ENCODE results near the gene ENOPH1.
"Not testable (repeated sequence)": the region's sequence is repeated elsewhere in the genome, so short reads cannot be mapped to it uniquely, and the experiment has no call there.

ENOPH1 gene

DNA sequence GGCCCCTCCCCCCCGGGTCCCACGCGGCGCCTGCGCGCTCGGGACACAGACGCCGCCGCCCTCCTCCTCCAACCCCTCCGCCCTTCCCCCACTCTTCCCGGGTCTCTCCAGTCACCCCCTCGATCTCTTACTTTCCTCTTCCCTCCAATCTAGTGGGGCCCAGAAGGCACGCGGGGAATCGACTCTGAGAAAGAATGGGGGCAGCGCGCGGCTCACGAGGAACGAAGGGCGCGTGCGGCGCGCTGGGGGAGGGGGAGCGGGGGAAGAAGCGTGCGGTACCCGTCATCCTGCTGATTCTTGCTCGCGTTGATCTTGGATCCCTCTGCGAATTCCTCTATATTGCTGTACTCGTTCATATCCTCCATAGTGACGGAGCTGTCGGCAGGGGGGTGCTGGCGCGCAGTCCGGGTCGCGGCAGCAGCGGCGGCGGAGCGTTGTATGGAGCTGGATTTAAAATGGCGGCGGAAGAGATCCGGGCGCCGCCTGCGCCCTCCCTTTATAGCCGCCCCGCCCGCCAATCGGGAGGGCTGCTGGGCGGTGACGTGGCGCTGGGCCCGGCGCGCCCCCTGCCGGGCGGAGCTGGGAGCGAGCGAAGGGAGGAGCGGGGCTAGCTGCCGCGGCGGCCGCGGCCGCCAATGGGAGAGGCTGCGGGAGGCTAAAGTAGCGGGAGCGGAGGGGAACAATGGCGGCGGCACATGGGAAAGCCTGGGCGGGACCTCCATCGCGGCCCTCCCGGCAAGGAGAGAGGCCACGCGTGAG is 1.2 kb upstream of the ENOPH1 start:
- DNase-seq = peak; percentile 91

DNA sequence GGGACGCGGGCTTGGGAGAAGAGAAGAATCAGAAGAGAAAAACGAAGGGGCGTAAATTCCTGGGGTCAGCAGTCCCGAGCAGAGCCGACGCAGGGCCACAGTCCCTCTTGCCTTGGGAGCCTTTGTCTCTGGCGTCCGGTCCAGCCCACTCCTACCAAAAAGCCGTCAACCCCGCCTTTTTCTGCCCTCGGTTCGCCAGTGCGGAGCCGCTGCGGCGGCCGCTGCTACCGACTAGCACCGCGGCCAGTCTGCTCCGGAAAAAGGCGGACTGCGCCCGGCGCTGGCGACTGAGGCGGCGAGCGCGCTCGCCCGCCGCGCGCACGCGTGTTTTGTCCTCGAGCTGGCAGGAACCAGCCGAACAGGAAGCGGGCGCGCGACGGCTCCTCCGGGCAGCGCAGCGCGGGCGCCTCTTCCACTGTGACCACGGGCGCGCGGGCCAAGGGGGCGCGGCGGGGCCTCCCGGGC is 630 bp upstream of the ENOPH1 start:
- no peak for DNase-seq

DNA sequence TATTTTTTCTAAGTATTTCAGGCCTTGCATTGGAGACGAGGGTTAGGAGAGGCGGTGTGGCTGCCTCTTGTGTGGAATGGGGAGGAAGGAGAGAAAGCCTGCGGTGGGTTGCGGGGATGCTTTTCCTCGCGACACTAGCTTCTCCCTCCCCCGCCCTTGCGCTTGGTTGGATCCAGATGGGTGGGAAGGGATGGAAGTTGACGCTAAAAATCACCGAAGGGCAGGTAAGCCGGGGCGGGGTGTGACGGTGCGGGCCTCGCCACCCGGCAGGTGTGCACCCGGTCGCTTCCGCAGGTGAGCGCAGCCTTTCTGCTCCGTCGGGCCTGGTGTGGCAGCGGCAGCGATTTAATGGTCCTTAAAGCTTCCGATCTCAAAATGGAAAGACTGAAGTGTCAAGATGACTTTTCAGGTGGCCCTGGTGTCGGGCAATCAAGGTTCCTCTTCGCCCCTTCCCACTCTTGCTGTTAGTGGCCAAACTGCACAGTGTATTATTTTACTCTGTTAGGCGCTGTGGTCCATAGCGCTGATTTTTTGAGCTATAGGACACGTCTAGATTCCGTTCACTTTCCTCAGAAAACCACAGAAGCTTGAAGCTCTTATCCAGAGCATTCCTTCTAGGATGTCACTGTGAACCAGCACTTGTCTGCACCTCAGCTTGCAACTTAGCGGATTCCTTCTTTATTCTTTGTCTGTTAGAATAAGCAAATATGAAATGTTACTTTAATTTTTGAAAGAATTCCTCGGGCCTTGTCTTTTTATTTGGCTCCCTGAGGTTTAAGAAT is 765 bp downstream of the ENOPH1 start:
- peak; percentile 31 for DNase-seq

DNA sequence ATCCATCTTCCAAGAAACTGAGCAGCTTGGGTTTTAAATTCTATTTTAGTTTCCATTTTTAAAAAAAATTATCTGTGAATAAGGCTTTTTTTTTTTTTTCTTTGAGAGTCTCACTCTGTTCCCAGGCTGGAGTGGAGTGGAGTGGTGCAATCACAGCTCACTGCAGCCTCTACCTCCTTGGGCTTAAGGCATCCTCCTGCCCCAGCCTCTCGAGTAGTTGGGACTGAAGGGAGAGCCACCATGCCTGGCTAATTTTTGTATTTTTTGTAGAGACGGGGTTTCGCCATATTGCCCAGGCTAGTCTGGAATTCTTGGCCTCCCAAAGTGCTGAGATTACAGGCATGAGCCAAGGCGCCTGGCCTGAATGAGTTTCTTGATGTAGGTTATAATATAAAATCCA is 1.4 kb downstream of the ENOPH1 start:
- no peak for DNase-seq

DNA sequence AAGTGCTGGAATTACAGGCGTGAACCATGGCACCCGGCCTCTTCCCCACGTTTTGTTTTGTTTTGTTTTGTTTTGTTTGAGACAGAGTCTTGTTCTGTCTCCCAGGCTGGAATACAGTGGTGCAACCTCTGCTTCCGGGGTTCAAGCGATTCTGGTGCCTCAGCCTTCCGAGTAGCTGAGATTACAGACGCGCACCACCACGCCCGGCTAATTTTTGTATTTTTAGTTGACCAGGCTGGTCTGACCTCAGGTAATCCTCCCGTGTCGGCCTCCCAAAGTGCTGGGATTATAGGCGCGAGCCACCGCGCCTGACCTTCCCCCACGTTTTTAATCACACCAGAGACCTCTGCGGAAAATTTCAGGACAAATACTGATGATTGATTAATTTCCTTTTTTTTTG is 2.2 kb downstream of the ENOPH1 start:
- DNase-seq = no peak

DNA sequence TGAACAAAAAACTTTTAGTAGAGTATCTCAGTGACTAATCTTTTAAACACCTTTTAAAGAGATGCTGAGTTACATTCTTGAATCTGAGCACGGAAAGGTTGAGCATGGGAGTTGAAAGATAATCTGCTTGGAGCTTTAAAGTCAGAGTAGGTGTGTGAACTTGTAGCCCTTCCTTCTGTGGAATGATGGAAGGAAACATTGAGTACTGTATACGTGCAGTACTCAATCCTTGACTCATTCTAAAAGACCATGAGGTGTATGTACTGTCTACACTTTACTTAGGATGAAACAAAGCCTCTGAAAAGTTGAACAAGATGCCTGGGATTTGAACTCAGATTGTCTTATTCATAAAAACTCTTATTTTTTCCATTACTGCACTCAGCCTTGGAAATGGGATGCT is 3.4 kb downstream of the ENOPH1 start:
- DNase-seq = no peak

DNA sequence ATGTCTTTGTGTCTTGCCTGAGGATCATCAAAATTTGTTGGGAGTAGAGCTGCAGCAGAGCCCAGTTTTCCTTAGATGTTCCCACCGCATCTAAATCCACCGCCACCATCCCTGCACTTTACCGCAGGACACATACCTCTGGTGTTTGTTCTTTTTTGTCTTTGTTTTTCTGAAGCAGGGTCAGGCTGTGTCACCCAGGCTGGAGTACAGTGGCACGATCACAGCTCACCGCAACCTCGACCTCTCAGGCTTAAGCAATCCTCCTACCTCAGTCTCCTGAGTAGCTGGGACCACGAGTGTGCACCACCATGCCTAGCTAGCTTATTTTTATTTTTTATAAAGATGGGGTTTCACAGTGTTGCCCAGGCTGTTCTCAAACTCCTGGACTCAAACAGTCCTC is 4.6 kb downstream of the ENOPH1 start:
- DNase-seq = no peak

DNA sequence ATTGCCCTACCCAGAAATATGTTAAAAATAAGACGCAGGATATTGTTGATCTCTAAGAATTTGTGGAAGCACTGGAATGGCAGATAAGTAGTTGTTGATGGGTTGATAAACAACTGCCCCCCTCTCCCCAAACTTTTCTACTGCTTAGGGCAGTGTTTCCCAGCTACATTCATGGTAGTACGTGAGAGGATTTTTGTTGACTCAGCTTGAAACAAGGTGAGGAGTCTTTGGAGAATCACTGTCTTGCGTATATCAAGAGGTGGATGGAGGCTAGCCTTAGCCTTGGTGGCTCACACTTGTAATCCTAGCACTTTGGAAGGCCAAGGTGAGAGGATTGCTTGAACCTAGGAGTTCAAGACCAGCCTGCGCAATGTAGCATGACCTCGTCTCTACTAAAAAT is 5.7 kb downstream of the ENOPH1 start:
- DNase-seq = no peak

DNA sequence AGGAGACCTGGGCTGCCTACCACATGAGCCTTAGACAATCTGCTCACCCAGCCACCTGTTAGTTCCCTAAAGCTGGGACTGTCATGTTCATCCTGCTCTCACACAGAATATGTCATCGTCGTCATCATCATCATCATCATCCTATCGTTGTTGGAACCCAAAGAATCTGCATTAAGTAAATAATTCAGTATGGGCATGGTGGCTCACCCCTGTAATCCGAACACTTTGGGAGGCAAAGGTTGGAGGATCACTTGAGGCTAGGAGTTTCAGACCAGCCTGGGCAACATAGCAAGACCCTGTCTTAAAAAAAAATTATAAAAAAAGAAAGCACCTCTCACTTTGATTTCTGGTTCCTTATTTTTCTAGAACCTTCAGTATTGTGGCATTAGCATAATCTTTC is 6.4 kb downstream of the ENOPH1 start:
- DNase-seq = no peak

DNA sequence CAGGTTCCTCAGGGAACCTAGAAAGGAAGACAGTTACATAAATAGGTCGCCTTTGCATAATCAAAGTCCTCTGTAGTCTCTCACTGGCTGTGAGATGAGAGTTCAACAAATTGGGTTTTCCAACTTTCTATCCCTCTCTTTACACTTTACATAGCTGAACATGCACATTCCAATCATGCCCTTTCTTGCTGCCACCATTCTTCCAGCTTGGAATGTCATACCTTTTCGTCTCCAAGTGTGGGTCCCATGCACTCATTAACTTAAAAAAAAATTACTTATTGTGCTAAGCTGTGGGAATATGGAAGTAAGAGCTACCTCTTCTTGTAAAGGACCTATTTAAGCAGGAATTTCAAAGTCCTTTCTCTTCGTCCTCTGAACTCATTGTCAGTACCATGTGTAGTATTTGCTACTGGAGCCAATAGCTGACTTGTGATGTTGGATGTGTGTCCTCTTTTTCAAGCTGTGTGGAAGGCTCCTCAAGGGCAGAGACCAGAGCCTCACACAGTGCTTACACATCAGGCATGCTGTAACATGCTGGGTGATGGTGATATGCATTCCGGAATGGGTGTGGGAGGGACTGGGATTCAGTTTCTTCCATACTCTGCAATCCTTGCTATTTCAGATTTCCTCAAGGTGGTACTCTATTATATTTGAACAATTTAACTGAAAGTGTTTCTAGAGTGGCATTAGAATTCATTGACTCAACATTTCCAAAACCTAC is 7.1 kb downstream of the ENOPH1 start:
- DNase-seq = peak; percentile 35

DNA sequence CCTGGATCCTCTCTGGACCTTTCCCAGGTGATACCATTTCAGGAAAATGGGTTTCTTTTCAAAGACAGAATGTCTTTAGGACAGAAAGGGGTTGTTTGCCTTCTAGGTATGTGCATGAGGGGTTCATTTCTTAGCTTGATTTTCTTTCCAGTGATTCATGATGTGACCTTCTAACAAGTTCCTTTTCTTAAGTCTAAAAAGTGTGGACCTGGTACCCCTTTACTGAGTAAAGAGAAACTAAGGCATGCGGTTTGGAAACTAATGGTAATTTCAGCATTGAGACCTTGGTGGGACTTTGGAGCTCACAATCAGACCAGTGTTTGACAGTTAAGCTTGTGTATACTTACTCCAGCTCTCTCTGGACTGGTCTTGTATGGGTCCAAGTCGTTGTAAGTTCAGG is 8.7 kb downstream of the ENOPH1 start:
- DNase-seq = no peak

DNA sequence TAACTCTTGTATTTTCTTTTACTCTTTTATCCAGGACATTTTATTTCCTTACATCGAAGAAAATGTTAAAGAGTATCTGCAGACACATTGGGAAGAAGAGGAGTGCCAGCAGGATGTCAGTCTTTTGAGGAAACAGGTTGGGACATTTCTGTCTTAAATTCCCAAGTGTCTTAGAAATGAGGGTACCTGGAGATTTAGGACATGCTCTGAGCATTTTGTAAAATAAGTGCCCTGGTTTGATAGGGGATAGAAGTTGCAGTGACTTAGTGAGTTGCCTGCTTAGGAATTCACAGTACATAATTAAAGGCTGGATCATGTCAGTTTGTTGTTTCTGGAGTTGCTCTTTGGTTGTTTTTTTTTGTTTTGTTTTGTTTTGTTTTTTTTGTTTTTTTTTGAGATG is 17.5 kb downstream of the ENOPH1 start:
- DNase-seq = no peak

DNA sequence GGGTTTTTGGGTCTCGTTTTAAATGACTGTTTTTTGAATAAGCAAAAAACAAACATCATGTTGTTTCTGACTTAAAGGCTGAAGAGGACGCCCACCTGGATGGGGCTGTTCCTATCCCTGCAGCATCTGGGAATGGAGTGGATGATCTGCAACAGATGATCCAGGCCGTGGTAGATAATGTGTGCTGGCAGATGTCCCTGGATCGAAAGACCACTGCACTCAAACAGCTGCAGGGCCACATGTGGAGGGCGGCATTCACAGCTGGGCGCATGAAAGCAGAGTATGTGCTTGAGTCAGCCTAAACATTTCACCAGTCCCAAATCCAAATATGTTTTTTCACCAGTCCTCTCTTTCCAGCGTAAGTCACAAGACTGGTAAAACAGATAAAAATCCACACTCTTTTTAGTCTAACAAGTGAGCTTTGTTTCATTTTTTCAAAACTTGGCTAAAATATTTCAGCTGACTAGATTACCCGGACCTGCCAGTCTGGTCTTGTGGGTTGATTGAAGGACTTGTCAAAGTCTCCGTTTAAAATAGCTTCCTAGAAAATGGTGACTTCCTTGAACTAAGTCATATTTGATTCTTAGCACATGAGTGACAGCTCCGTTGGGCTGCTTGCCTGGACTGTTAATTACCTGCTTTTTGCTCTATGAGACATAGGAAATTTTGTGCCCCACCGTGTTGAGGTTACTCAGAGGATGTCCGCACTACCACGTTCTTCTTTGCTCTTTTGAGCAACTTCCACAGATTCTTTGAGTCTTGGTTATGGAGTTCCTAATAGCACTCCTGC is 20.8 kb downstream of the ENOPH1 start:
- DNase-seq = no peak

DNA sequence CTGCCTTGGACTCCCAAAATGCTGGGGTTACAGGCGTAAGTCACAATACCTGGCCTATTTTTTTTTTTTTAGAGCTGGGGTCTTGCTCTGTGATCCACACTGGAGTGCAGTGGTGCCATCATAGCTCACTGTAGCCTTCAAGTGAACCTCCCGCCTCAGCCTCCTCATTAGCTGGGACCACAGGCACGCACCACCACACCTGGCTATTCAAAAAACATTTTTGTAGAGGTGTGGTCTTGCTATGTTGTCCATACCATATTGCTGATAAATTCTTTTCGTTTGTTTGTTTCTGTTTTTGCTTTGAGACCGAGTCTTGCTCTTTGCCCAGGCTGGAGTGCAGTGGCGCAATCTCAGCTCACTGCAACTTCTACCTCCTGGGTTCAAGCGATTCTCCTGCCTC is 21.6 kb downstream of the ENOPH1 start:
- DNase-seq = no peak

DNA sequence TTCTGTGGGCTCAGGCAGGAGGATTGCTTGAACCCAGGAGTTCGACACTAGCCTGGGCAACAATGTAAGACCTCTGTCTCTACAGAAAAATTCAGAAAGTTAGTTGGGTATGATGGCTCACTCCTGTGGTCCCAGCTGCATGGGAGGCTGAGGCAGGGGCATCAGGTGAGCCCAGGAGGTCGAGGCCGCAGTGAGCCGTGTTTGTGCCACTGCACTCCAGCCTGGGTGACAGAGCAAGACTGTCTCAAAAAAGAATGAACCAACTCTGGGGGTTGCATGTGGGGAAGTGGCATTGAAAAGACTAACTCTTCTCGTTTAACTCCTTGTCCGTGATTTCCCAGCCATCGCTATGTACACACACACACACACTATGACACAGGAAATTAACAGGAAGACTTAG is 26.9 kb downstream of the ENOPH1 start:
- no peak for DNase-seq

DNA sequence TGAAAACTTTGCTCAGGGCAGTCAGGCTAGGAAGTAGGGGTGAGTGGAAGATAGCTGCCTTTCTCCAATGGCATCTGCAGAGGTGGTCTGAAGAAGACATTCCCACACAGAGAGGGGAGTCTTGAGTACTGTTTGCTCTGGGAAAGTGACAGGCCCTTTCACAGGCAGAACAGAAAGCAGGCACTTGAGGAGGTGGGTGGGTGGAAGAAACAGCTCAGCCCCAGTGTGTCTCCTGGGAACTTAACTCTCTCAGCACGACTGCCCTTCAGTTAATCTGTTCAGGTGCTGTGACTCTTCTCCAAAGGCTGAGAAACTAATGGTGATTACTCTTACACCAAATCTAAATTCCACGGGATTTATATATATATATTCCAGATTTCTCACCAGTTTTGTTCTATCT is 28.3 kb downstream of the ENOPH1 start:
- DNase-seq = no peak

DNA sequence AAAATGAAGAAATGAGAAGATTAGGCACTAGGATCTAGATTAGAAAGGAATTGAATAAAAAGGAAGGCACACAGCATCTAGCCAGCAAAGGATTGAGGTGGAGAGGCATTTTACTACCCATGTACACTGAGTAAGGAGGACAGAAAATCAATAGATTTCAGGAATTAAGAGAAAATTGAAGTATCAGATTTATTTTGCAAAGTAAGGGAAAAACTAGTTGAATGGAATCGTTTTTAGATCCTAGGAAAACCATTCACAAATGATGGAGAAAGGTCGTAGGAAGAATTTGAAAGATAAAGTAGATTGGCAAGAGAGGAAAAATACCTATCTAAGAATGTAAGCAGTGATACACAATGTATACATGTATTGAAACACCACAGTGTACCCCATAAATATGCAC is 31.3 kb downstream of the ENOPH1 start:
- DNase-seq = no peak

DNA sequence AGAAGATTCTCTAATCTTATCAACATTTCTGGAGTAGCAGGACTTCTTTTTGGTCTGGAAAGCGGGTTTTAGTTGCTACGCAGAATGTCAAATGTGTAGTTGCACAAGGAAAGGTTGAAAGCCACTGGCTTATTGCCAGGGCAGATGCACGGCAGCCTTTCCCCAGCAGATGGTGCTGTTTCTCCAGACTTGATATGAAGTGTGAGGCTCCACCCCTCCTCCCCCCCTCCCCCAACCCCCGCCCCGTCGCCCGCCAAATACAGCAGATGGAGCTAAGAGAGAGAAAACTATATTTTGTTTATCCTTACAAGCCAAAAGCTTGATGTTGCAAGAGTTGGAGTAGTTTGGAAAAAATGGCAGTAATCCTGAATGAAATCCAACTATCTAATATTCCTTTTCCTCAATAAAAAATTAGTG is 32.0 kb downstream of the ENOPH1 start:
- peak; percentile 84 for DNase-seq

DNA sequence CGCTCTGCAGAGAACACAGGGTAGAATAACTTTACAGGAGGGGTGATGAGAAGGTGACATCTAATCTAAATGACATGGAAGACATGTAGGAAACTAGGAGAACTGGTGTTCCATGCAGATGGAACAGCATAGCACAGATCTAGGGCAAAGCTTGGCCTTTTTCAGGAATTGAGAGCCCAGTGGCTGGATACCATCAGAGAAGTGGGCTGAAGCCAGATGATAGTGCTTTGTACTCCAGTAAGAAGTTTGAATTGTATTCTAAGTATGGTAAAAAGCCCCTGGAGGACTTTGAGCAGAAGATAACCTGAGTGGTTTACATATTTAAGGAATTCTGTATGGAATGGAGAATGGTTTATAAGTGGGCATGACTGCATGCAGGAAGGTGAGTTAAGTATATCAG is 32.8 kb downstream of the ENOPH1 start:
- DNase-seq = no peak

DNA sequence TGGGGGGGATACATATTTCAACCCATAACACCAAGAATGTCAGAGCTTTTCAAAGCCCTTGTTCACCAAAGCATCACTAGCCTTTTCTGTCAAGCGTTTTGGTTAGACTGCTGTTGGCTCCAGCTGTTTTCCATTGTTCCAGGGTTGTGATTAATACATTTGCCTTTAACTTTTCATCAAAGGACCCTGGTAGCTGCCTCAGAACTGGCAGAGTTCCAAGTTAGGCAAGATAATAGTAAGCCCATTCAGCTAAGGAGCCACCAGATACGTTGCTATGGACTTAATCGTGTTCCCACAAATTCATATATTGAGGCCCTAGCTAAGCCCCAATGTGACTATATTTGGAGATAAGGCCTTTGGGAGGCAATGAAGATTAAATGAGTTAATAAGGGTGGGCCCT is 37.1 kb downstream of the ENOPH1 start:
- DNase-seq = peak; percentile 46

DNA sequence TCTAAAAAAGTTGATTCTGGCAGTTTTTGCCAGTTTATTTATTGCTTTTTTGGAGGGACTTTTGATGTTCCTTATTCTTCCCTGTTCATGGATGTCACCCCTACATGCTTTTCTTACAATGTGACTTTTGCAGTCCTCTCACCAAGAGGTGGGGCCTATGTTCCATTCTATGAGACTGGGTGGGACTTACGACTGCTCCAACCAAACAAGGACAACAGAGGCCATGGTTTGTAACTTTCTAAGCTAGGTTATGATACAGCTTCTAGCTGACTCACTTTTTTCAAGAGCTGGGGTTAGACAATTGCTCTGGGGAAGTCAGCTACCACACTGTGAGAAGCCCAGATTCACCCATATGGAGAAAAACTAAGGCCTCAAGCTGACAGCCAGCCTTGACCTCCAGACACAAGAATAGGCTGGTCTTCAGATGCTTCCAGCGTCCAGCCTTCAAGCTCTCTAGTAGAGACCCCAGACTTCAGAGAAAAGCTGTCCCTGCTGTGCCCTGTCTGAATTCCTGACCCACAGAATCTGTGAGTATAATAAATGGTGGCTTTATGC is 39.5 kb downstream of the ENOPH1 start:
- DNase-seq = peak; percentile 50

DNA sequence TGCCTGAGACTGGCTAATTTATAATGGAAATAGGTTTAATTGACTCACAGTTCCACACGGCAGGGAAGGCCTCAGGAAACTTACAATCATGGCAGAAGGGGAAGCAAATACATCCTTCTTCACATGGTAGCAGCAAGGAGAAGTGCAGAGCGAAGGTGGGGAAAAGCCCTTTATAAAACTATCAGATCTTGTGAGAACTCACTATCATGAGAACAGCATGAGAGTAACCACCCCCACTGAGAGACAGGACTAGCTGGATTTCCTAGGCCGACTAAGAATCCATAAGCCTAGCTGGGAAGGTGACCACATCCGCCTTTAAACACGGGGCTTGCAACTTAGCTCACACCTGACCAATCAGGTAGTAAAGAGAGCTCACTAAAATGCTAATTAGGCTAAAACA is 42.7 kb downstream of the ENOPH1 start:
- DNase-seq = not testable (repeated sequence)
